ENCODE results near the gene DPYD.

DPYD gene

GRCh38 chr1:97834899-97835298 is 85.9 kb downstream of the DPYD start:
- peak in 1 of 2 experiments; percentile 21 for DNase-seq

GRCh38 chr1:97833881-97834280 is 87.0 kb downstream of the DPYD start:
- no peak for DNase-seq

GRCh38 chr1:97832481-97832880 is 88.4 kb downstream of the DPYD start:
- DNase-seq, result peak in 1 of 2 experiments; percentile 40

- no peak for DNase-seq
Measured at GRCh38 chr1:97827887-97828286, 92.9 kb downstream of the DPYD start.

- peak in 1 of 2 experiments; percentile 33 for DNase-seq
Measured at GRCh38 chr1:97826820-97827219, 94.0 kb downstream of the DPYD start.

GRCh38 chr1:97824624-97825023 is 96.2 kb downstream of the DPYD start:
- DNase-seq, result no peak

- DNase-seq, result peak; percentile 23 to 71
Measured at GRCh38 chr1:97824200-97824599, 96.6 kb downstream of the DPYD start.

GRCh38 chr1:97820470-97821188 is 100.2 kb downstream of the DPYD start:
- DNase-seq, result peak in 1 of 2 experiments; percentile 52

- peak in 1 of 2 experiments; percentile 35 for DNase-seq
Measured at GRCh38 chr1:97816927-97817326, 103.9 kb downstream of the DPYD start.

- no peak for DNase-seq
Measured at GRCh38 chr1:97814804-97815203, 106.0 kb downstream of the DPYD start.

GRCh38 chr1:97814121-97814520 is 106.7 kb downstream of the DPYD start:
- DNase-seq, result no peak

GRCh38 chr1:97812076-97812475 is 108.8 kb downstream of the DPYD start:
- DNase-seq, result no peak

- no peak for DNase-seq
Measured at GRCh38 chr1:97806996-97807520, 113.8 kb downstream of the DPYD start.

GRCh38 chr1:97806326-97806725 is 114.5 kb downstream of the DPYD start:
- DNase-seq, result no peak

GRCh38 chr1:97805093-97805492 is 115.7 kb downstream of the DPYD start:
- no peak for DNase-seq

- DNase-seq, result no peak
Measured at GRCh38 chr1:97803026-97803425, 117.8 kb downstream of the DPYD start.

GRCh38 chr1:97802011-97802410 is 118.8 kb downstream of the DPYD start:
- no peak for DNase-seq

GRCh38 chr1:97797403-97798183 is 123.2 kb downstream of the DPYD start:
- DNase-seq, result no peak

GRCh38 chr1:97796711-97797110 is 124.1 kb downstream of the DPYD start:
- DNase-seq, result no peak

GRCh38 chr1:97792655-97793054 is 128.2 kb downstream of the DPYD start:
- DNase-seq, result no peak

GRCh38 chr1:97791251-97791650 is 129.6 kb downstream of the DPYD start:
- DNase-seq, result no peak

GRCh38 chr1:97787231-97787630 is 133.6 kb downstream of the DPYD start:
- no peak for DNase-seq

- no peak for DNase-seq
Measured at GRCh38 chr1:97784661-97785060, 136.2 kb downstream of the DPYD start.

GRCh38 chr1:97783751-97784150 is 137.1 kb downstream of the DPYD start:
- DNase-seq, result no peak
